Inferior parietal cortex (tissue), 1 donor: ENCODE data around the gene AHNAK.

ENCODE experiments used
- DNase-seq: peaks from one replicate; pipeline ENCODE4 v3.0.0-alpha.2; 2016; ENCODE audit errors: extremely low spot score

AHNAK gene

GRCh38 chr11:62406034-62406433 lies 140.6 kb downstream of the AHNAK start:
- DNase-seq: no peak

- DNase-seq: no peak
These were observed 141.7 kb downstream of the AHNAK start for GRCh38 chr11:62404901-62405300.

GRCh38 chr11:62404435-62404834 lies 142.2 kb downstream of the AHNAK start:
- DNase-seq: no peak

- DNase-seq: no peak
These were observed 143.5 kb downstream of the AHNAK start for GRCh38 chr11:62402960-62403730.

GRCh38 chr11:62402226-62402959 lies 144.2 kb downstream of the AHNAK start:
- DNase-seq: no peak

GRCh38 chr11:62401811-62402210 lies 144.8 kb downstream of the AHNAK start:
- DNase-seq: no peak

- DNase-seq: no peak
These were observed 145.2 kb downstream of the AHNAK start for GRCh38 chr11:62401356-62401755.

GRCh38 chr11:62400760-62401159 lies 145.8 kb downstream of the AHNAK start:
- DNase-seq: no peak

- DNase-seq: no peak
These were observed 146.3 kb downstream of the AHNAK start for GRCh38 chr11:62400281-62400680.

GRCh38 chr11:62399878-62400266 lies 146.7 kb downstream of the AHNAK start:
- DNase-seq: no peak

GRCh38 chr11:62399172-62399877 lies 147.3 kb downstream of the AHNAK start:
- DNase-seq: no peak

GRCh38 chr11:62398011-62398994 lies 148.3 kb downstream of the AHNAK start:
- DNase-seq: no peak

- DNase-seq: no peak
These were observed 150.6 kb downstream of the AHNAK start for GRCh38 chr11:62395885-62396551.

- DNase-seq: peak; percentile 94
These were observed 151.6 kb downstream of the AHNAK start for GRCh38 chr11:62394825-62395538.

- no peak for DNase-seq
These were observed 152.9 kb downstream of the AHNAK start for GRCh38 chr11:62393735-62394134.

GRCh38 chr11:62393061-62393611 lies 153.5 kb downstream of the AHNAK start:
- no peak for DNase-seq

GRCh38 chr11:62392506-62392905 lies 154.1 kb downstream of the AHNAK start:
- DNase-seq: no peak

- DNase-seq: no peak
These were observed 154.8 kb downstream of the AHNAK start for GRCh38 chr11:62391642-62392425.

- no peak for DNase-seq
These were observed 155.9 kb downstream of the AHNAK start for GRCh38 chr11:62390722-62391121.
